ENCODE measurements around the gene CST6.

GRCh38 chr11:65968600-65969482 lies 43.0 kb upstream of the CST6 start:
- TF ChIP-seq, protein P1, sequence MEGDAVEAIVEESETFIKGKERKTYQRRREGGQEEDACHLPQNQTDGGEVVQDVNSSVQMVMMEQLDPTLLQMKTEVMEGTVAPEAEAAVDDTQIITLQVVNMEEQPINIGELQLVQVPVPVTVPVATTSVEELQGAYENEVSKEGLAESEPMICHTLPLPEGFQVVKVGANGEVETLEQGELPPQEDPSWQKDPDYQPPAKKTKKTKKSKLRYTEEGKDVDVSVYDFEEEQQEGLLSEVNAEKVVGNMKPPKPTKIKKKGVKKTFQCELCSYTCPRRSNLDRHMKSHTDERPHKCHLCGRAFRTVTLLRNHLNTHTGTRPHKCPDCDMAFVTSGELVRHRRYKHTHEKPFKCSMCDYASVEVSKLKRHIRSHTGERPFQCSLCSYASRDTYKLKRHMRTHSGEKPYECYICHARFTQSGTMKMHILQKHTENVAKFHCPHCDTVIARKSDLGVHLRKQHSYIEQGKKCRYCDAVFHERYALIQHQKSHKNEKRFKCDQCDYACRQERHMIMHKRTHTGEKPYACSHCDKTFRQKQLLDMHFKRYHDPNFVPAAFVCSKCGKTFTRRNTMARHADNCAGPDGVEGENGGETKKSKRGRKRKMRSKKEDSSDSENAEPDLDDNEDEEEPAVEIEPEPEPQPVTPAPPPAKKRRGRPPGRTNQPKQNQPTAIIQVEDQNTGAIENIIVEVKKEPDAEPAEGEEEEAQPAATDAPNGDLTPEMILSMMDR (IDR thresholded peaks at IDR 0.05): no peak
- no peak for TF ChIP-seq POLR2A (IDR thresholded peaks at IDR 0.05)
